Measurements from ENCODE around the gene TMEM271. TPM values are rescaled to one million over a fixed set of nuclear protein-coding genes. Genes with fewer than 3 reads are reported as not detected.

Gene TMEM271
- total and polyA plus RNA-seq, 2 donors (not counting 1 experiment from before 2014, with no cell fraction given), result not detected

- no peak for DNase-seq (ENCODE audit: low read depth in 2 of 2)
- no peak overlapping the region for H3K27ac ChIP-seq (ENCODE audit: insufficient read depth, low read length)
- H3K4me2 ChIP-seq (ENCODE audit: extremely low read depth, insufficient read depth, low read length), result no peak overlapping the region
- no peak overlapping the region for H3K9ac ChIP-seq (ENCODE audit: insufficient read depth, low read length)
- H3K4me3 ChIP-seq (replicated peaks in 1 of 4; ENCODE audit: control extremely low read depth in 1 of 4, insufficient read depth in 1 of 4, low read depth in 3 of 4, low read length in 4 of 4), result no peak overlapping the region
- no peak overlapping the region for H2AFZ ChIP-seq (ENCODE audit: low read length)
- H3K9me3 ChIP-seq (ENCODE audit: control insufficient read depth, insufficient read depth, low read depth, low read length), result no peaks in the 10 kb centered on the region
- H4K20me1 ChIP-seq (ENCODE audit: control insufficient read depth, extremely low read depth, insufficient read depth, low read length), result no peaks in the 10 kb centered on the region
- no peaks in the 10 kb centered on the region for H3K27me3 ChIP-seq (ENCODE audit: control insufficient read depth, insufficient read depth, low read length)
- no peaks in the 10 kb centered on the region for H3K4me1 ChIP-seq (ENCODE audit: control insufficient read depth, extremely low read depth, insufficient read depth, low read length)
- TF ChIP-seq CTCF (conservative IDR thresholded peaks at IDR 0.05 in 1 of 2, IDR thresholded peaks at IDR 0.05 in 1 of 2; ENCODE audit: low read depth in 1 of 2, low read length in 2 of 2), result no peak
- no peak for TF ChIP-seq EZH2 (IDR thresholded peaks at IDR 0.05; ENCODE audit: low read length, missing control alignments)
- no peaks in the 10 kb centered on the region for H3K79me2 ChIP-seq (ENCODE audit: control insufficient read depth, insufficient read depth, low read length)
- H3K36me3 ChIP-seq (ENCODE audit: control insufficient read depth, insufficient read depth, low read length), result peaks cover 16% of the 10 kb centered on the region
Measured at GRCh38 chr4:531721-532565, 44.2 kb downstream of the TMEM271 start.

GRCh38 chr4:531076-531475 lies 45.0 kb downstream of the TMEM271 start:
- H3K79me2 ChIP-seq (ENCODE audit: control insufficient read depth, insufficient read depth, low read length), result no peaks in the 10 kb centered on the region
- DNase-seq (ENCODE audit: low read depth in 2 of 2), result no peak
- H4K20me1 ChIP-seq (ENCODE audit: control insufficient read depth, extremely low read depth, insufficient read depth, low read length), result no peaks in the 10 kb centered on the region
- H3K4me1 ChIP-seq (ENCODE audit: control insufficient read depth, extremely low read depth, insufficient read depth, low read length), result no peaks in the 10 kb centered on the region
- H3K4me2 ChIP-seq (ENCODE audit: extremely low read depth, insufficient read depth, low read length), result no peak overlapping the region
- H3K9me3 ChIP-seq (ENCODE audit: control insufficient read depth, insufficient read depth, low read depth, low read length), result no peaks in the 10 kb centered on the region
- H3K9ac ChIP-seq (ENCODE audit: insufficient read depth, low read length), result no peak overlapping the region
- no peak overlapping the region for H2AFZ ChIP-seq (ENCODE audit: low read length)
- TF ChIP-seq EZH2 (IDR thresholded peaks at IDR 0.05; ENCODE audit: low read length, missing control alignments) (no peak), CTCF (conservative IDR thresholded peaks at IDR 0.05 in 1 of 2, IDR thresholded peaks at IDR 0.05 in 1 of 2; ENCODE audit: low read depth in 1 of 2, low read length in 2 of 2) (no peak)
- H3K36me3 ChIP-seq (ENCODE audit: control insufficient read depth, insufficient read depth, low read length), result peaks cover 13% of the 10 kb centered on the region
- no peak overlapping the region for H3K27ac ChIP-seq (ENCODE audit: insufficient read depth, low read length)
- no peak overlapping the region for H3K4me3 ChIP-seq (replicated peaks in 1 of 4; ENCODE audit: control extremely low read depth in 1 of 4, insufficient read depth in 1 of 4, low read depth in 3 of 4, low read length in 4 of 4)
- no peaks in the 10 kb centered on the region for H3K27me3 ChIP-seq (ENCODE audit: control insufficient read depth, insufficient read depth, low read length)

DNA sequence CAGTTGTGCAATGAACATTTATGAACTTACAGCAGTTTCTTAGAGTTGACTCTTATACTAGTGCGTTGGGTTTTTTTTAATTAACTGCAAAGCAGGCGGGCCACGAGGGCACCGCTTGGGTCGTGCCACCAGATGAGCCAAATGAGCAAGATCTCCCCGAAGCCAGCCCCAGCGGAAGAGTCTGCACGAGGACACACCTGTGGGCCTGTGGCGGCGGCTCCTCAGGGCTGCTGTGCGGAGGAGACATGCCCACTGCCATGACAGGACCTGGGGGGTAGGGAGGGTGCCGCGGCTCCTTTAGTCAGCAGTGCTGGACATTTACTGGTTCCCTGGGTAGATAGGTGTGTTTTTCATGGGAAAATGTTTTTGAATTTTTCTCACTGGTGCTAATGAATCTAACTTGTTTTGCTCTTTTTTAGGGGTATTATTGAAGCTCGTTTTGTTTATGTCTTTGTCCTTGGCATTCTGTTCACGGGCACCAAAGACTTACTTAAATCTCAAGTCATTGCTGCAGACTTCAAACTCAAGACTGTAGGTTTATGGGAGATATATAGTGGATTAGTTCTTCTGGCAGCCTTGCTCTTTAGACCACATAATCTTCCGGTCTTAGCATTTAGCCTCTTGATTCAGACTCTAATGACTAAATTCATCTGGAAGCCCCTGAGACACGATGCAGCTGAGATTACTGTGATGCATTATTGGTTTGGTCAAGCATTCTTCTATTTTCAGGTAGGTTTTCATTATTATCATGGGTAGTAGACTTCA lies 45.9 kb downstream of the TMEM271 start:
- H2AFZ ChIP-seq (ENCODE audit: low read length), result no peak overlapping the region
- TF ChIP-seq EZH2 (IDR thresholded peaks at IDR 0.05; ENCODE audit: low read length, missing control alignments) (no peak), CTCF (conservative IDR thresholded peaks at IDR 0.05 in 1 of 2, IDR thresholded peaks at IDR 0.05 in 1 of 2; ENCODE audit: low read depth in 1 of 2, low read length in 2 of 2) (no peak)
- H3K9me3 ChIP-seq (ENCODE audit: control insufficient read depth, insufficient read depth, low read depth, low read length), result no peaks in the 10 kb centered on the region
- H3K9ac ChIP-seq (ENCODE audit: insufficient read depth, low read length), result no peak overlapping the region
- H3K27me3 ChIP-seq (ENCODE audit: control insufficient read depth, insufficient read depth, low read length), result no peaks in the 10 kb centered on the region
- no peak overlapping the region for H3K4me3 ChIP-seq (replicated peaks in 1 of 4; ENCODE audit: control extremely low read depth in 1 of 4, insufficient read depth in 1 of 4, low read depth in 3 of 4, low read length in 4 of 4)
- H4K20me1 ChIP-seq (ENCODE audit: control insufficient read depth, extremely low read depth, insufficient read depth, low read length), result no peaks in the 10 kb centered on the region
- peaks cover 13% of the 10 kb centered on the region for H3K36me3 ChIP-seq (ENCODE audit: control insufficient read depth, insufficient read depth, low read length)
- DNase-seq (ENCODE audit: low read depth in 2 of 2), result no peak
- no peak overlapping the region for H3K4me2 ChIP-seq (ENCODE audit: extremely low read depth, insufficient read depth, low read length)
- H3K27ac ChIP-seq (ENCODE audit: insufficient read depth, low read length), result no peak overlapping the region
- no peaks in the 10 kb centered on the region for H3K4me1 ChIP-seq (ENCODE audit: control insufficient read depth, extremely low read depth, insufficient read depth, low read length)
- H3K79me2 ChIP-seq (ENCODE audit: control insufficient read depth, insufficient read depth, low read length), result no peaks in the 10 kb centered on the region
